ENCODE measurements around the gene TNIP1.

The TNIP1 gene

DNA sequence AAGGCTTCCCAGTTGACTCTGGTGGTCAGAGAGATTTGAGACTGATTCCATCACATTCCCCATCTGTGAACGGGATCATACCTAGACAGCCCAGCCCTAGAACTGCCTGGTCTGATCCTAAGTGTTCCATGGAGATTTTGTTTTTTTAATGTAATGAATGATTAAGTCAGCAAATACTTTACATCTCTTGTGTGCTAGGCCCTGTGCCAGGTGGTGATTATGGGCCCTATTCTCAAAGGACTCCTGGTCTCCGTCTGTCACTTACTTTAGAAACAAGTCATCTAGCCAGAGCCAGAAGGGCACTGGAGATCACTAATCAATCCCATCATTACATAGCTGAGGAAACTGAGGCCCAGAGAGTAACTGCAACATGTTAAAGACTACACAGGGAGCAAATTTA is 61.5 kb downstream of the TNIP1 start:
- DNase-seq = no peak

- DNase-seq = no peak
These were observed 62.0 kb downstream of the TNIP1 start for GRCh38 chr5:151018846-151019245.

GRCh38 chr5:151017897-151018296 is 62.9 kb downstream of the TNIP1 start:
- no peak for DNase-seq

DNA sequence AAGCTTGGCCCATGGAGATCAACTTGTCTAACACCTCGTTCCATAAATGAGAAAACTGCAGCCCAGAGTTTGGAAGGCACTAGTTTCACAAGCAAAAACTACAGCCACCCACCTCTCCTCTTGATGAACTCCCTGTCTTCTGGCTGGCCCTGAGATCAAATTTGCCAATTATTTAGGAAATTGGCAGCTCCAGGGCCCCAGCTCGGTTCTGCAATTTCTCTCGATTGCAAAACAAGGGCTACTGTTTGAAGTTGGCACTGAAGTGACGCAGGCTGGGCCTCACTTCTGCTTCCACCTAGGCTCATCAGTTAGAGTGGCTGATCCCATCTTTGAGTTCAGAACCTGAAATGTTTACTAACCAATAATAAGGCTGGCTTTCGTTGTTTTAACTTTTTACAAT is 64.1 kb downstream of the TNIP1 start:
- DNase-seq = no peak

GRCh38 chr5:151015974-151016587 is 64.8 kb downstream of the TNIP1 start:
- no peak for DNase-seq

- no peak for DNase-seq
These were observed 66.0 kb downstream of the TNIP1 start for GRCh38 chr5:151014680-151015343.

DNA sequence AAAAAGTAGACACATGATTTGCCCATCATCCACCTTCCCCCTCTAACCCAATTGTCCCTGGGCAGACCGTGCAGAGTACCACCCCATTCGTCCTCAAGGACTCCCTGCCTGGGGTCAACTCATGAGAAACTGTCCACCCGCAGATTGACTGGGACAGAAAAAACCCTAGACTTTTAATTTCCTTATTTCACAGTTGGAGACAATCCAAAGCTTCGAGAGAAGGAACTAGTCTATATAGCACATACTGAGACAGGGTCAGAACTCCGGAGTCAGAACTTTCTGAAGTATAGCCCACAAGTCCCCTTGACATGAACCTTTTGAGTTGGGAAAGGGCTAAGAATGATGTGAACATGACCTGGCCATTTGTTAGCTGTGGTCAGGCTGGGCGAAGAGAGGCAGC is 68.0 kb downstream of the TNIP1 start:
- DNase-seq = no peak

DNA sequence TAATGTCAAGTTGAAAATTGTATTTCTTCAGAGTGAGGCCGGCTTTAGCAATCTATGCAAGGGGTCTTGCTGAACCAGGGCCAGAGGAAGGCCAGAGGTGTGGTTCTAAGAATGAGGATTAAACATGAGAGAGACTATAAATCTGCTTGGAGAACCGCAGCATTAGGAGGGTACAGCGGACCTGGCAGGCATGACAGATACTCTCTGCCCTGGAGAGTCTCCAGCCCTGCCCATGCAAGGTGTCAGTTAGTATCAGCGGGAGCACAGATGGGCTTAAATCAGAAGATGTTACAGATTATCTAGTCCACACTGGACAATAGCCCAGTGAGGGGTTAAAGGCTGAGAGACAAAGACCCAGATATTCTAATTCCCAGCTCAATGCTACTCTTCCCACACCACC is 71.9 kb downstream of the TNIP1 start:
- DNase-seq = no peak

DNA sequence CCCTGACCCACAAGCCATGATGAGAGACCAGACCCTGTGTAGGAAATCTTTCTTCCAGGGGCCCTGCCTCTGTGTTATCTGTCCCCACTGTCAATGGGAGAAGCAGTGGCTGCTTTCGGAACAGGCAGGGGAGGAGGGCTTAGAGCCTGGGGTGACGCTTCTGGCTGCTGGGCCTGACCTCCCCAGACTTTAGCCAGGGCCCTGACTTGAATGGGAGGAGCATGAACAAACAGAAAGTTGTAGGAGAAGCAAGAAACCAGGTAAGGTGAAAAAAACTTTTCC is 72.7 kb downstream of the TNIP1 start:
- no peak for DNase-seq

DNA sequence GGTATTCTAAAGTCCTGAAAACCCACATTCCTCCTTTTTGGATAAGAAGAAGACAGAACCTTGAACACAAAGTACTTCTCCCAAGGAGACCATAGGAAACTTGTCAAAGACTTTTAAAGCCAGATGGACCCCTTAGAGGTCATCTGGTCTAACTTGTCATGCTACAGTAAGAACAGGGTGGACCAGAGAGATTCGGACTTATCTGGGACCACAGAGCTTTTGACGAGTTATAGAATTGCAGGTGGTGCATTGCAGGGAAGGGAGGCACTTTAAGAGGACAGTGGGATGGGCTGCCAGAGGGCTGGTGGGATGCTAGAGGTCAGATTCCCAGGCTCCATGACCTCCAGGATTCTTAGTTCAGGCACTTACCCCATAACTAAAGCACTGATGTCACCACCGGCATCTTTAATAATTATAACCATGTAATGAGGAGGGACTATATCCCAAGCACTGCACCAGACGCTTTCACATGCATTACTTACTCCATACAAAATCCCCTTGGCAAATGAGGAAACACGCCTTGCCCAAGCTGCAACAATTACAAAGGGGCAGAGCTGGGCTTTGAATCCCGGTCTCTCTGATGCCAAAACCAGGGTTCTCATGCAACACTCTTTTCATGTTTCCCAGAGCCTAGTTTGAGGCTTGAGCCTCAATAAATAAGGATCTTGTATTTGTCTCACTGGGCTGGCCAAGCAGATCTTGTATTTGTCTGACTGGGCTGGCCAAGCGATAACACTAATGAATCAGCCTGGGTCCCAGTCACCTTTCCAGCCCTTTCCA is 73.2 kb downstream of the TNIP1 start:
- DNase-seq = no peak

- no peak for DNase-seq
These were observed 74.0 kb downstream of the TNIP1 start for GRCh38 chr5:151006704-151007334.

- DNase-seq = no peak
These were observed 74.8 kb downstream of the TNIP1 start for GRCh38 chr5:151005950-151006576.

- DNase-seq = no peak
These were observed 75.5 kb downstream of the TNIP1 start for GRCh38 chr5:151005187-151005949.

GRCh38 chr5:151004499-151004898 is 76.3 kb downstream of the TNIP1 start:
- DNase-seq = no peak

DNA sequence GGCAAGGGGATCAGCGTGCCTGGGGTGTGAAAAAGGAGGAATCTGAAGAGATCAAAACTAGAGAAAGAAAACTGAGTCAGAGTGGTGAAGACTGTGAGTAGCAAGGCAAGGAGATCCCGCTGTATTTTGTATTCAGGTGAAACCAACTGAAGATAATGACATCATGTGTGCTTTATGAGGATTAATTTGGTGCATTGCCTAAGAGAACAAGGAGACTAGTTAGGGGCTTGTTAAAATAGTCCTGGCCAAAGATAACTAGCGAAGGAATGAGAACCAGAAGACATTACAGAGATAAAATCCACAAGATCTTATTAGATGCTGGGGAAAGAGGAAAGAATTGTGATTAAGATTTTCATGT is 77.4 kb downstream of the TNIP1 start:
- no peak for DNase-seq

GRCh38 chr5:151002681-151003502 is 77.9 kb downstream of the TNIP1 start:
- DNase-seq = no peak

DNA sequence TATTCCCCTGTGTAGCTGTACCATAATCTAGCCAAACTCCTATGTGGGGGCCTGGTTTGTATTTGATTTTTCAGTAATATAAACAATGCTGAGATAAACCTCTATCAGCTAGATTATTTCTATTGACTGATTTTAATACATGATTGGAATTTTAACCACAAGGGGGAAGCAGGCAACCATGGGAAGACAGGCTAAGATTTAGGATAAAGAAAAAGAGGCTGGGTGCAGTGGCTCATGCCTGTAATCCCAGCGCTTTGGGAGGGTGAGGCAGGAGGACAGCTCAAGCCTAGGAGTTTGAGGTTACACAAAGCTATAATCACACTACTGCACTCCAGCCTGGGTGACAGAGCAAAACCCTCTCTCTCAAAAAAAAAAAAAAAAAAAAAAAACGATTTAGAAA is 78.6 kb downstream of the TNIP1 start:
- DNase-seq = no peak

- no peak for DNase-seq
These were observed 79.4 kb downstream of the TNIP1 start for GRCh38 chr5:151001436-151001835.

DNA sequence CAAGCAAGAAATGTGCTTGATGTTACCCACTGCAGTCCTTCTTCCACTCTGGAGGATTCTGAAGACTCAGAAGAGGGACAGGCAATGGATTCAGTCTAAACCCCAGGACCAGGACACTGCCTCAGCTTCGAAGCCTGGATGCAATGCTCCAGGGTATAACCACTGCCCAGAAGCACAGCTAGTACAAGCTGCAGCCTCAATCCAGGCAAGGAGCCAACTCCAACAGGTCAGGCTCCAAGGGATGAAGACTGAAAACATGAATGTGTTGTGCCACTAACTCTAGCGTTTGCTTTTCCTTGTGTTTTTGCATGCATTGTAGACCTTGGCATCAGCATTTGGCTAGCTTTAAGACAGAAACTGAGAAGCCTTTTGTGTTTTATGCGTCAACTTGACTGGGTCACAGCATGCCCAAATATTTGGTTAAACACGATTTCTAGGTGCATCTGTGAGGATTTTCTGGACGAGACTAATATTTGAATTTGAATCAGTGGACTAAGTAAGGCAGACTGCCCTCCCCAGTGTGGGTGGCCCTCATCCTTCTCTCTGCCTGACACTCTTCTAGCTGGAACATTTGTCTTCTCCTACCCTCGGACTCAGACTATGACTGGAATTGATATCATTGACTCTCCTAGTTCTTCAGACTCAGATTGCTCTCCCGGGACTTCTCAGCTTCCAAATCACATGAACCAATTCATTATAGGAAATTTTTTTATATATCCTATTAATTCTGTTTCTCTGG is 81.0 kb downstream of the TNIP1 start:
- DNase-seq = no peak

DNA sequence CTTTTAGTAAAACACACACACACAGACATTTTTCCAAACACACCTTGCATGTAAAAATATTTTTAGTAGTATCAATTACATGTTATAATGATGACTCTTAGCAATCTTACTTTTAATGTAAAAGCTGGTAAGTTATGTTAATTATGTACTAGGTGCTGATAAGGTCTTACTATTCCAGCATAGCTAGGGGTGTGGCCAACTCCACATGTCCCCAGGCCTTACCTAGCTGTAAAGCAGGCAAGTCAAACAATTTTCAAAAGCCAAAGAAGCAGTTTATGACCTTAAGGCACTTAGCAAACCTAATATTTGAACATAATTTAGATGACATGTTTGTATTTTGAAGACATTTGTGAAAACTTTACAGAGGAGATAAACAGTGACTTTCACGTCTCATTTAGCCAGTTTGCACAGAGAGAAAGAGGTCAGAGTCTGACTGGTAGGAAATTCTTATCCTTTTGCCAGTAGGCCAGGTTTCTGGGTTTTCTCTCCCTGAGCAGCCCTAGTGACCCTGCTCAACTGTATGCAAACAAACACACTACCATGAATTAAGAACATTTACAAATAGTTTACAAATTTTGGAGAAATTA is 86.9 kb downstream of the TNIP1 start:
- DNase-seq = no peak

DNA sequence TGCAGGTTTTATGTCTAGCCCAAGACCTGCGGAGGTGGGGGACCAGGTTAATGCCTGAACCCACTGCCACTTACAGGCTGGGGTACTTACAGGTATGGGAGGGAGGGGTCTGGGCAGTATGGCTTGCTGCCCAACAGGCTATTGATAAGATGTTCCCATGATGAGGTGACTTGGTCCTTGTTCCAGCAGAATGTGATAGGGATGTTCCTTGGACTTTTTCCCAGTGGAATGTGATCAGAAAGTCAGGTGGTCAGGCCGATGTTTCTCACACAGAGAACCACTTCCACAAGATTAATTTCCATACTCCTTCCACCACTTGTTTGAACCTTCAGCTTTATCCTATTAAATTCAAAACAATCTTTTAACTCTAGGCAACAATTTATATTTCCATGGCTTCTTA is 87.4 kb downstream of the TNIP1 start:
- no peak for DNase-seq

Data from NCI-H1105 treated with DMSO at 0.1 percent for 48 hours (cell line).